IPS-18c (cell line): ENCODE measurements around the gene DNAJC6.

Source experiments
- H3K4me3 ChIP-seq: 2 replicates; pipeline ENCODE4 v1.7.0; 2013; ENCODE audit warnings: low read depth, mild to moderate bottlenecking, low read length, moderate library complexity; ENCODE audit not compliant: insufficient read depth
- H3K9me3 ChIP-seq: one replicate; pipeline ENCODE4 v1.6.1; 2013; ENCODE audit warnings: mild to moderate bottlenecking, low read length, moderate library complexity; ENCODE audit not compliant: control insufficient read depth, insufficient read depth

DNAJC6 gene

GRCh38 chr1:65332821-65333220 lies 23.5 kb downstream of the DNAJC6 start:
- Histone ChIP-seq H3K9me3 (no peaks in the 10 kb centered on the region), H3K4me3 (no peak overlapping the region)

GRCh38 chr1:65334081-65334480 lies 24.7 kb downstream of the DNAJC6 start:
- Histone ChIP-seq H3K9me3 (no peaks in the 10 kb centered on the region), H3K4me3 (no peak overlapping the region)

DNA sequence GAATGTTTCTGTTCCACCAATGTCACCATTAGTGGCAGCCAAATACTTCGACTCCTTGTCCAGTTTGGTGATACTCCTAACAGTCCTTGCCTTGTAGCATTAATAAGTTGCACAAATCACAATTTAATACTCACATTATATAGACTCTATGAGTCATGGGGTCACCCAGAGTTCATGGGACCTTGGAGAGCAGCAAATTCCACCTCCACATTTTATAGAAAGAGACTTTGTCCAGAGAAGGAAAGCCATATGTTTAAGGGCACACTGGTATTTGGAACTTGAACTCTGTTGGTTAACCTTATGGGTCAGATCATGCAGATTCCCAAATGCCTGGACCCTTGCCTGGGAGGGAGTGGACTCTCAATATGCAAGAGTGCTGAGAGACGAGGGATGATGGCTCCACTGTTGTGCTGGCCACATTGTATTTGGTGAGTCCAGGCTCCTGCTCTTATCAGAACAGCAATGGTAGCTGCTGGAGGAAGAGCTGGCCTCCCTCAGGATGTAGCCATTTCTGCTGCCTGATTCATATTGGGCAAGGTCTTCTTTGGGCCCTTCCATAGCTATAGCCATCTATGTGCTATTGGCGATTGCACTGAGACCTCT lies 30.6 kb downstream of the DNAJC6 start:
- Histone ChIP-seq H3K9me3 (no peaks in the 10 kb centered on the region), H3K4me3 (no peak overlapping the region)

GRCh38 chr1:65341381-65341780 lies 32.0 kb downstream of the DNAJC6 start:
- H3K9me3 ChIP-seq, result no peaks in the 10 kb centered on the region
- H3K4me3 ChIP-seq, result no peak overlapping the region

- no peaks in the 10 kb centered on the region for H3K9me3 ChIP-seq
- H3K4me3 ChIP-seq, result no peak overlapping the region
Measured at GRCh38 chr1:65343286-65343685, 33.9 kb downstream of the DNAJC6 start.

GRCh38 chr1:65344171-65344814 lies 35.0 kb downstream of the DNAJC6 start:
- no peaks in the 10 kb centered on the region for H3K9me3 ChIP-seq
- H3K4me3 ChIP-seq, result no peak overlapping the region

- no peaks in the 10 kb centered on the region for H3K9me3 ChIP-seq
- no peak overlapping the region for H3K4me3 ChIP-seq
Measured at GRCh38 chr1:65346190-65346589, 36.8 kb downstream of the DNAJC6 start.

DNA sequence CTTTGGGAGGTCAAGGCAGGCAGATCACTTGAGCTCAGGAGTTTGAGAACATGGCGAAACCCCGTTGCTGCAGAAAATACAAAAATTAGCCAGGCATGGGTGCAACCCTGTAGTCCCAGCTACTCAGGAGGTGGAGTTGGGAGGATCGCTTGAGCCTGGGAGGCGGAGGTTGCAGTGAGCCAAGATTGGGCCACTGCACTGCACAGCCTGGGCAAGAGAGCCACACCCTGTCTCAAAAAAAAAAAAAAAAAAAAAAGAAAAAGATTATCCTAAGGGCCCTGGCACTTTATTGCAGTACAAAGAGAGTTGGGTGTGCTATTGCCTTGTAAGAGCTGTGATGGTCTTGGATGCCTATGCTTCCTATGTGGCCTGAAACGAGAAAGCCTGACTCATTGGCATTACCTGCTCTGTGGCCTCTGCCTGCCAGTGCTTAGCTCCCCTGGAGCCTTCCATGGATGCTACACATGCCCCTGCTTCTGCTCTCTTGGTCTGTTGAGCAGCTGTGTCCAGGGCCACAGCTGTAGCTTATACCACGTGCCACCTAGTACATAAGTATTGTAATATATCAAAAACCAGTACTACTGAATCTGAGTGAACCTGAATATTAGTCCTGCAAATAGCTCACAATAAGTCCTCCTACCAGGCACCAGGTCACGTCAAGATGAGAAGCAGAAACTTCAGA lies 45.8 kb downstream of the DNAJC6 start:
- no peak overlapping the region for H3K4me3 ChIP-seq
- H3K9me3 ChIP-seq, result no peaks in the 10 kb centered on the region

DNA sequence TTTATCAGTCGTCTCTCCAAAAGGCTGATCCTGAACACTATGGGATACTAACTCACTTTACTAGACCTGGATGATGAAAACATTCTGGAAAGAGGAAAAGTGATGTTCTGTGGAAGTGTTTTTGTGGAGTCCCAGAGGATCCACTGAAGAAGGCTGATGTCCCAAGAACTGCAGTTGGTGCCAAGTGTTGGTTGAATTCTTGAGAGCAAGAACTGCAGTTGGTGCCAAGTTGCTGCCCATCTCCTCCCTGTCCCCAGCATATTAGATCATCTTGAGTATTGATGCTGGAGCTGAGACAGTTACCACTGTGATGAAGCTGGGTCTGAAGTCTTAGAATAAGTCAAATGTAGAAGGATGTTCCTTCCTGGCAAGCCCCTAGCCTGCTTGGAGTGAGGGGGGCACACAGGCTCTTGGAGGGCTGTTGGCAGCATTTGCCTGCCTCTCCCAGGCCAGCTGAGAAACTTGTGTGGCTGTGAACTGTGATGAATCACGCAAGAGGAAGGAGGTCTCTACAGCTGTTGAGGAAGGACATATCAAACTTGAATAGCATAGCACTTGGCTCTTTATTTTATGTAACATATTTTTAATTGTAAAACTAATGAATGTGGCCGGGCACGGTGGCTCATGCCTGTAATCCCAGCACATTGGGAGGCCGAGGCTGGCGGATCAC lies 48.1 kb downstream of the DNAJC6 start:
- Histone ChIP-seq H3K4me3 (no peak overlapping the region), H3K9me3 (no peaks in the 10 kb centered on the region)

GRCh38 chr1:65359888-65360287 lies 50.5 kb downstream of the DNAJC6 start:
- Histone ChIP-seq H3K4me3 (no peak overlapping the region), H3K9me3 (no peaks in the 10 kb centered on the region)

DNA sequence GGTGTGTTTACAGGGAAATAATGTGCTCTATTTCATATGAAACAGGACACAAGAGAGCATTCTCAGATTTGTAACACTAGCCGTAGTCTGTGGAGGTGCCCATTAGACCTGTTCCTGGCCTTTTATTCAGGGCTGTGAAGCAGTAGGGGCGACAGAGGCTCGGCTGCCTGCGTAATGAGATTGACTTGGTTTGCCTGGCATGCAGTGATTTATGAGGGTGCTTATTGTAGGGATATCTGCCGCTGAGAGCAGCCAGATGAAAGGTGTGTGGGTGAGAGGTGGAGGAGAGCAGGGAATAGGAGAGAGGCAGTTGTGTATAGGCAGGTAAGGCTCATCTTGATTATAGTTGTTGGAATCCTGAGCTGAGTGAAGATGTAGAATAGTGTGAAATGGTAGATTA lies 51.3 kb downstream of the DNAJC6 start:
- Histone ChIP-seq H3K9me3 (no peaks in the 10 kb centered on the region), H3K4me3 (no peak overlapping the region)

GRCh38 chr1:65362545-65362944 lies 53.2 kb downstream of the DNAJC6 start:
- H3K9me3 ChIP-seq, result no peaks in the 10 kb centered on the region
- H3K4me3 ChIP-seq, result no peak overlapping the region

DNA sequence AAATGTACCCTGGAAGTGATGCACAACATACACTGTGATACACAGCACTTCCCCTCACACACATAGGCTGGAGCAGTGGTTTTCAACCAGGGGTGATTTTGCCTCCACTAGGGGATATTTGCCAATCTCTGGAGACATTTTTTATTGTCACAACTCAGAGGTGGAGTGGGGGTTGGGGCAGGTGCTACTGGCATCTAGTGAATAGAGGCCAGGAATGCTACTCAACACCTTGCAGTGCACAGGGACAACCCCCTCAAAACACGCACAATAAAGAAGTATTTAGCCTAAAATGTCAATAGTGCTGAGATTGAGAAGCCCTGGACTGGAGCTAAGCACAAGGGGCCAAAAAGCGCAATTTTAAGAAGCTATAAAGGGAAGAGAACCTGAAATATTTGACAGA lies 54.1 kb downstream of the DNAJC6 start:
- H3K9me3 ChIP-seq, result no peaks in the 10 kb centered on the region
- H3K4me3 ChIP-seq, result peak overlapping the region; percentile 4; the same call in 1 of the 2 replicates

GRCh38 chr1:65368403-65368802 lies 59.1 kb downstream of the DNAJC6 start:
- Histone ChIP-seq H3K4me3 (no peak overlapping the region), H3K9me3 (no peaks in the 10 kb centered on the region)

DNA sequence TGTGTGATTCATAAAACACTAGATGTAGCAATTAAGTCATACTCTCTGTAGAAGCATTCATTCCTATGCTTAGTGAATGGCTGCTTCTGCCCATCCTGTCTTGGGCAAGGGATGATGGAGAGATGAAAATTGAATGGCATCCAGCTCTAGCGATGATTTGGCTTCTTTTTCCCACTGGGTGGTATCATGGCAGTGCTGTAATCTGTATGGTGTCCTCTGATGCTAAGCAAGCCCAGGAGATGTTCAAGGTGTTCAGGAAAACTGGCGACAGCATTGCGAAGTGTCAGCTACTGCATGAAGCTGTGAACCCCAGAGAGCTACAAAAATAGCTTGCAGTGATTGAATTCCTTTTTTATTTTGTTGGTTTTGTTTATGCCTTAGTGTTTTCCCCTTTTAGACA lies 62.2 kb downstream of the DNAJC6 start:
- no peak overlapping the region for H3K4me3 ChIP-seq

GRCh38 chr1:65372557-65372956 lies 63.2 kb downstream of the DNAJC6 start:
- Histone ChIP-seq H3K4me3 (no peak overlapping the region), H3K9me3 (no peaks in the 10 kb centered on the region)

More for the DNA sequence above, 62.2 kb downstream of the DNAJC6 start:
- H3K9me3 ChIP-seq, result no peaks in the 10 kb centered on the region

DNA sequence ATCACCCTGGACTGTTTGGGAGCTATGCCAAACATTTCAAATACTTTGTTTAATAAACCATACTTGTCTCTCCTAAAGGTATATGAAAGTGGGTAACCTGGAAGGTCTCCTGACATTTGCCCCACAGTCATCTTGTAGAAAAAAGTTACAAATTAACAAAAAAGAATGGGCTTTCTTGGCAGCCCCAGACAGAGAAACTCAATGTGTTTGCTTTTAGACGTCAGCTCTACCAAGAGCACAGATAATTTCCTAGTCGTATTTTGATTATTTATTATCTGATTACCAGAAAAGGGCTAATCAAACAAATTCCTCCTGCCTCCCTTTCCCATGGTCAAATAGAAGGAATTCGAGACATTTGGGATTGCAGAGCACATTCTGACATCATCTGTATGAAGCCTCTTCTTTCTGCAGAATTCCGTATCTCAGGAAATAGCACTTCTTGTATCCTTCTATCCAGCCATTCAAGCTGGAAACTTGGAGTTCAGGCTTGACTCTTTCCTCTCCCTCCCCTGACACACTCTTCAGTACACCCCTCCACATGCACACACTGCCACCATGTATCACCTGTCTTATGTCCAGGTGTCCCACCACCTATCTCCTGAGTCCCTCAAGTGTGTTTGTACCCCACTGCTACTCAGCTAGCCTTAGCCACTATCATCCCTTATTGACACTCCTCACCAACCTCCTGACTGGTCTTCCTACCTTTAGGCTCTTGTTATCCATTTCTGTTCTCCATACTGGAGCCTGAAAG lies 68.3 kb downstream of the DNAJC6 start:
- no peak overlapping the region for H3K4me3 ChIP-seq
- H3K9me3 ChIP-seq, result no peaks in the 10 kb centered on the region
